Upper lobe of left lung (tissue), 6 donors: Measurements from ENCODE around the gene LMO7. TPM values are rescaled to one million over a fixed set of nuclear protein-coding genes. Genes with fewer than 3 reads are reported as not detected.

ENCODE experiments used
- ATAC-seq, 2 donors: fragments of 200-7000 bp; cut with Tn5 transposase; one replicate each; pipeline ENCODE4 v1.9.1; 2022; ENCODE audit warnings: mild to moderate bottlenecking in 2 of 2, moderate library complexity in 2 of 2; ENCODE audit not compliant: low FRiP score in 2 of 2
- DNase-seq, 2 donors: peaks; one replicate each; pipeline ENCODE4 v3.0.0-alpha.2; 2019 to 2020
- H3K27ac ChIP-seq, 4 donors: fragments of 200-600 bp; sonication (generic); one replicate each; pipeline ENCODE4 v1.5.1; 2016 to 2019
- H3K27me3 ChIP-seq, 4 donors: fragments of 200-600 bp; sonication (generic); one replicate each; pipeline ENCODE4 v1.5.1; 2017 to 2019
- H3K36me3 ChIP-seq, 4 donors: fragments of 200-600 bp; sonication (generic); one replicate each; pipeline ENCODE4 v1.5.1; 2016 to 2019
- H3K4me1 ChIP-seq, 4 donors: fragments of 200-600 bp; sonication (generic); one replicate each; pipeline ENCODE4 v1.5.1; 2018 to 2019
- H3K4me3 ChIP-seq, 4 donors: fragments of 200-600 bp; sonication (generic); one replicate each; pipeline ENCODE4 v1.5.1; 2017 to 2019; ENCODE audit warnings: mild to moderate bottlenecking in 2 of 4, moderate library complexity in 1 of 4
- H3K9me3 ChIP-seq, 4 donors: fragments of 200-600 bp; sonication (generic); one replicate each; pipeline ENCODE4 v1.5.1; 2018 to 2019
- CTCF ChIP-seq, 6 experiments: fragments of 450-650 bp in 4 of 6; fragments of 200-600 bp in 2 of 6; sonication (generic) in 2 of 6; IDR thresholded peaks; one replicate each; pipeline ENCODE4 v1.5.1; 2016 to 2019; ENCODE audit warnings: antibody characterized with exemption in 6 of 6
- EP300 ChIP-seq, 4 donors: sonication (generic); formaldehyde crosslinking; IDR thresholded peaks; one replicate each; pipeline ENCODE4 v1.5.1; 2017; ENCODE audit warnings: antibody characterized with exemption in 4 of 4, control low read depth in 2 of 4
- POLR2A ChIP-seq, 4 donors: fragments of 450-650 bp; IDR thresholded peaks; one replicate each; pipeline ENCODE4 v1.5.1; 2016 to 2017; ENCODE audit warnings: antibody characterized with exemption in 4 of 4, mild to moderate bottlenecking in 2 of 4
- POLR2AphosphoS5 ChIP-seq, 2 donors: sonication (generic); formaldehyde crosslinking; IDR thresholded peaks; one replicate each; pipeline ENCODE4 v1.5.1; 2017; ENCODE audit warnings: antibody characterized with exemption in 2 of 2
- WGBS, 2 donors: methylation state at CpG; one replicate each; pipeline ENCODE4 v1.1.5; 2017 to 2018; 5-methylcytosine and 5-hydroxymethylcytosine counted together
- total RNA-seq, 6 donors: library from RNA; depleted of rRNA in 4 of 6; stranded (reverse); fragments of >200 nt in 4 of 6; gene quantifications; one replicate each; pipeline versions ENCODE4 v1.1.0 to v1.2.1, GENCODE V29; 2016 to 2021
- donor health status: DM: no; HTN: no; CAD: no; lungs with moderate emphysema.
- donor health status: DM: no; HTN: yes; CAD: no; lungs with severe emphysema.

The LMO7 gene
- total RNA-seq, 6 donors from 2014 or later = 327 to 1,155 (median 811) TPM

GRCh38 chr13:75839406-75839805 lies 203.3 kb downstream of the LMO7 start:
- Histone ChIP-seq H3K27me3 (no peaks in the 10 kb centered on the region), H3K4me1 (peaks cover 0 to 4% (median 2%) of the 10 kb centered on the region in 4 donors), H3K4me3 (no peak overlapping the region), H3K27ac (no peak overlapping the region), H3K9me3 (no peaks in the 10 kb centered on the region), H3K36me3 (peaks cover 13 to 42% (median 23%) of the 10 kb centered on the region in 4 donors)
- 61 to 64% methylated on average over 2 of the region's 2 CpGs for WGBS, 2 donors
- ATAC-seq = no peak
- DNase-seq = no peak
- no peak for TF ChIP-seq EP300 (IDR thresholded peaks at IDR 0.05)
- no peak for TF ChIP-seq POLR2A (IDR thresholded peaks at IDR 0.05)
- no peak for TF ChIP-seq CTCF (IDR thresholded peaks at IDR 0.05)
- no peak for TF ChIP-seq POLR2AphosphoS5 (IDR thresholded peaks at IDR 0.05)

GRCh38 chr13:75841905-75842304 lies 205.8 kb downstream of the LMO7 start:
- no peak for DNase-seq
- Histone ChIP-seq H3K27me3 (no peaks in the 10 kb centered on the region), H3K27ac (no peak overlapping the region), H3K4me3 (no peak overlapping the region), H3K4me1 (peaks cover 0 to 4% (median 0%) of the 10 kb centered on the region in 4 donors), H3K9me3 (no peaks in the 10 kb centered on the region), H3K36me3 (peaks cover 13 to 52% (median 25%) of the 10 kb centered on the region in 4 donors)
- ATAC-seq = peak in 1 of 2 donors; percentile 55
- TF ChIP-seq POLR2AphosphoS5 (IDR thresholded peaks at IDR 0.05) (no peak), CTCF (IDR thresholded peaks at IDR 0.05) (no peak), POLR2A (IDR thresholded peaks at IDR 0.05) (no peak), EP300 (IDR thresholded peaks at IDR 0.05) (no peak)
- 95 to 98% methylated on average over 5 of the region's 5 CpGs for WGBS, 2 donors

GRCh38 chr13:75843074-75843473 lies 206.9 kb downstream of the LMO7 start:
- 88 to 91% methylated on average over 6 of the region's 6 CpGs for WGBS, 2 donors
- no peaks in the 10 kb centered on the region for H3K9me3 ChIP-seq
- no peak for DNase-seq
- peaks cover 13 to 52% (median 25%) of the 10 kb centered on the region in 4 donors for H3K36me3 ChIP-seq
- H3K27me3 ChIP-seq = no peaks in the 10 kb centered on the region
- no peak overlapping the region for H3K4me3 ChIP-seq
- H3K27ac ChIP-seq = no peak overlapping the region
- ATAC-seq = no peak
- TF ChIP-seq POLR2AphosphoS5 (IDR thresholded peaks at IDR 0.05) (no peak), POLR2A (IDR thresholded peaks at IDR 0.05) (no peak), EP300 (IDR thresholded peaks at IDR 0.05) (no peak), CTCF (IDR thresholded peaks at IDR 0.05) (no peak)
- peaks cover 0 to 4% (median 0%) of the 10 kb centered on the region in 4 donors for H3K4me1 ChIP-seq

- Histone ChIP-seq H3K36me3 (peaks cover 13 to 60% (median 26%) of the 10 kb centered on the region in 4 donors), H3K27me3 (no peaks in the 10 kb centered on the region), H3K27ac (no peak overlapping the region), H3K4me1 (no peaks in the 10 kb centered on the region), H3K4me3 (no peak overlapping the region), H3K9me3 (no peaks in the 10 kb centered on the region)
- ATAC-seq (no peak), DNase-seq (no peak)
- TF ChIP-seq CTCF (IDR thresholded peaks at IDR 0.05) = no peak
- no peak for TF ChIP-seq EP300 (IDR thresholded peaks at IDR 0.05)
- no peak for TF ChIP-seq POLR2A (IDR thresholded peaks at IDR 0.05)
- no peak for TF ChIP-seq POLR2AphosphoS5 (IDR thresholded peaks at IDR 0.05)
These were observed 207.9 kb downstream of the LMO7 start for GRCh38 chr13:75843991-75844390.

- no peaks in the 10 kb centered on the region for H3K27me3 ChIP-seq
- no peaks in the 10 kb centered on the region for H3K9me3 ChIP-seq
- H3K27ac ChIP-seq = no peak overlapping the region
- ATAC-seq (no peak), DNase-seq (no peak)
- TF ChIP-seq POLR2AphosphoS5 (IDR thresholded peaks at IDR 0.05) (no peak), POLR2A (IDR thresholded peaks at IDR 0.05) (no peak), CTCF (IDR thresholded peaks at IDR 0.05) (no peak), EP300 (IDR thresholded peaks at IDR 0.05) (no peak)
- H3K4me1 ChIP-seq = no peaks in the 10 kb centered on the region
- WGBS, 2 donors = 93 to 98% methylated on average over 2 of the region's 2 CpGs
- no peak overlapping the region for H3K4me3 ChIP-seq
- H3K36me3 ChIP-seq = peaks cover 12 to 62% (median 17%) of the 10 kb centered on the region in 4 donors
These were observed 211.5 kb downstream of the LMO7 start for GRCh38 chr13:75847588-75847987.
